Stimulated activated naive B cell treated with anti-CD40 and anti-IgM and Interleukin-4, amounts not matched to agents 10 μg/mL and 1 μg/mL and 100 μg/mL, for 72 hours (primary cell): ENCODE data around the gene MNT.
A peak's percentile ranks its signal among the peaks of the same experiment; 100 is the strongest.

Experiments
- ATAC-seq, 2 donors: fragments of 150-1000 bp; cut with Tn5 transposase; replicated peaks; 2 replicates each; pipeline ENCODE4 v1.10.0; 2021; ENCODE audit warnings: moderate library complexity in 1 of 2
- DNase-seq: peaks from one replicate; pipeline ENCODE4 v3.0.0; 2021
- H3K27ac Mint-ChIP-seq: one replicate; pipeline ENCODE4 v1.8.0; 2022; ENCODE audit warnings: mild to moderate bottlenecking, mixed read lengths
- H3K27me3 Mint-ChIP-seq, 2 donors: one replicate each; pipeline ENCODE4 v1.8.0; 2022; ENCODE audit warnings: mixed read lengths in 2 of 2
- H3K36me3 Mint-ChIP-seq, 2 donors: one replicate each; pipeline ENCODE4 v1.8.0; 2022; ENCODE audit warnings: mixed read lengths in 2 of 2, mild to moderate bottlenecking in 1 of 2
- H3K4me1 Mint-ChIP-seq, 2 donors: one replicate each; pipeline ENCODE4 v1.8.0; 2022; ENCODE audit warnings: mixed read lengths in 2 of 2, mild to moderate bottlenecking in 1 of 2
- H3K4me3 Mint-ChIP-seq, 2 donors: one replicate each; pipeline ENCODE4 v1.8.0; 2022; ENCODE audit warnings: mild to moderate bottlenecking in 2 of 2, mixed read lengths in 2 of 2, moderate library complexity in 1 of 2
- H3K9me3 Mint-ChIP-seq, 2 donors: one replicate each; pipeline ENCODE4 v1.8.0; 2022; ENCODE audit warnings: mixed read lengths in 2 of 2, mild to moderate bottlenecking in 1 of 2

Gene MNT

DNA sequence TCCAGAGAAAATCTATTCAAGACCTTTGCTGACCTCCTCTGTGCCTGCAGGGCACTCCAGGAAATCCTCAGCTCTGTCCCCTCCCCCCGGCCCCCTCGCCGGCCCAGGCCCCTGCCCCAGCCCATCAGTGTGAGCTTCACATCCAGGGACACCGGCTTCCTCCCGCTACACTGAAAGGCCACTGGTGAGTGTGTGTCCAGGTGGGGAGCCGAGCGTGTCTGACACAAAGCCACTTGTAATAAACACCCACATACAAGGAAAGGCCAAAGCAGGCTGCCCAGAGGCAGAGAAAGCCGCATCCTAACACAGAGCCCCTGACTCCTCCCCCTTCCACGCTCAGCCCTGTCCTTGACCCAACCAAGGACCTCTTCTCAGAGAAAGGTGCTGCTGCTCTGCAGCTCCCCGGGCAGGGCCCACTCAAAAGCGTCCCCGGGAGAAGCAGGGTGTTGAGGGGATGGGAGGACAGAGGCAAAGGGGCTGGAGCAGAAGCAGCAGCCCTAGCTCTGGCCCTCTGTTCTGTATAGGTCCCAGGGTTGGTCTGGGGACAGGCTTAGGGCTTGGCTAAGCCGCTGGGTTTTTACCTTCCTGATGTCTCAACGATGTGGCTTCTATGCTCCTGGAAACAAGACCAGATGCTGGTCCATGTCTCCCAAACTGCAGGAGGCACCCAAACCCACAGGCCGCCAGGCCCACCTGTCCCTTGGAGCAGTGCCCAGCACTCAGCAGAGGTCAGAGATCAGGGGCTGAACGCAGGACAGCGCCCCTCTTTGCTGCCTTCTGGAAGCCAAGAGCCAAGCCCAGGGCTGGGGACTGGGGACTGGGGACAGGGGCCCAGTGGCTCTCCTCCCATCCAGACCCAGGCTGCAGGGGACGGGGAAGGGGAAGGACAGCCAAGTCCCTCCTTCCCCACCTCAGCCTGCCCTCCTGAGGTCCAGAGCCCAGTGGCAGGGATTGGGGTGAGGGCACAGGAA, 15.3 kb downstream of the MNT start:
- DNase-seq (no peak), ATAC-seq (no peak)
- no peak overlapping the region for H3K4me3 Mint-ChIP-seq
- no peaks in the 10 kb centered on the region for H3K27me3 Mint-ChIP-seq
- peaks cover 13 to 23% of the 10 kb centered on the region in 2 donors for H3K36me3 Mint-ChIP-seq
- H3K4me1 Mint-ChIP-seq = peaks cover 14 to 33% of the 10 kb centered on the region in 2 donors
- no peak overlapping the region for H3K27ac Mint-ChIP-seq
- no peaks in the 10 kb centered on the region for H3K9me3 Mint-ChIP-seq

DNA sequence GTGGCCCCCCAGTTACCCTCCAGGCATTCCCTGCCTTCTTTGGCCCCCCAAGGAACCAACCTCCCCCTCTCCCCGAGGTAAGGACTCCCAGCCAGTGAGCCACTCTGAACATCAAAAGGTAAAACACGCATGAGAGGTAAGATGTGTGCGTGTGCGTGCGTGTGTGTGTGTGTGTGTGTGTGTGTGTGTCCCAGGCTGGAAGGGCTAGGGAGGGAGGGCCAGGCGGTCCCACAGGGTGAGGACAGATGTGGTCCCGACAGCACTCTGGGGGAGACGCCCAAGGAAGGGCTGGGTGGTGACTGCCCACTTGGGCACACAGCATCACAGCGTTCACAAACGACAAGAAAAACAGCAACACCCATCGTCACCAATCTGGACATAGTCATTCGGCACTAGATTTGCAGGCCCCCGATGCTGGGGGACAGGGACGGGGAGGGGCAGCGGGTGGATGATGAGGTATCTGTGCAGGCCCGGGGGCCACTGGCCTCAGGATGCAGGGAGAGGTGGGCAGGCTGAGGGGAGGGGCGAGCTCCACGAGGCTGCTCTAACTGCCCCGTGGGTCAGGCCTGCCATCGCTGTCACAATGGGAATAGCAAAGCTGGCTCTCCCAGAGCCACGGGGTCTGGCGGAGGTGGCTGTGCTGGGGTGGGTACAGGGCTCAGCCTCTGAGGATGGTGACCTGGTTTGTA, 16.3 kb downstream of the MNT start:
- Mint-ChIP-seq H3K36me3 (peaks cover 13 to 22% of the 10 kb centered on the region in 2 donors), H3K4me1 (peaks cover 13 to 24% of the 10 kb centered on the region in 2 donors), H3K9me3 (no peaks in the 10 kb centered on the region), H3K27ac (peak overlapping the region; percentile 51), H3K27me3 (no peaks in the 10 kb centered on the region), H3K4me3 (no peak overlapping the region)
- ATAC-seq = no peak
- DNase-seq = no peak

- H3K4me3 Mint-ChIP-seq = no peak overlapping the region
- no peak for DNase-seq
- no peak overlapping the region for H3K27ac Mint-ChIP-seq
Measured at GRCh38 chr17:2383628-2384167, 17.2 kb downstream of the MNT start.

GRCh38 chr17:2380950-2381649, 19.8 kb downstream of the MNT start:
- H3K9me3 Mint-ChIP-seq = no peaks in the 10 kb centered on the region
- peaks cover 14 to 20% of the 10 kb centered on the region in 2 donors for H3K36me3 Mint-ChIP-seq
- H3K4me1 Mint-ChIP-seq = peaks cover 2 to 5% of the 10 kb centered on the region in 2 donors
- no peak overlapping the region for H3K4me3 Mint-ChIP-seq
- no peak for DNase-seq
- H3K27me3 Mint-ChIP-seq = no peaks in the 10 kb centered on the region
- no peak overlapping the region for H3K27ac Mint-ChIP-seq
- no peak for ATAC-seq

More at GRCh38 chr17:2383628-2384167, 17.2 kb downstream of the MNT start:
- H3K36me3 Mint-ChIP-seq = peaks cover 13 to 19% of the 10 kb centered on the region in 2 donors
- H3K9me3 Mint-ChIP-seq = no peaks in the 10 kb centered on the region
- no peaks in the 10 kb centered on the region for H3K27me3 Mint-ChIP-seq
- peaks cover 8 to 15% of the 10 kb centered on the region in 2 donors for H3K4me1 Mint-ChIP-seq
- no peak for ATAC-seq

- ATAC-seq = no peak
- Mint-ChIP-seq H3K27ac (no peak overlapping the region), H3K36me3 (peaks cover 17 to 23% of the 10 kb centered on the region in 2 donors), H3K27me3 (no peaks in the 10 kb centered on the region), H3K9me3 (no peaks in the 10 kb centered on the region), H3K4me1 (peaks cover 2 to 5% of the 10 kb centered on the region in 2 donors), H3K4me3 (no peak overlapping the region)
- DNase-seq = no peak
Measured at GRCh38 chr17:2380226-2380922, 20.5 kb downstream of the MNT start.

GRCh38 chr17:2379489-2380225, 21.2 kb downstream of the MNT start:
- Mint-ChIP-seq H3K9me3 (no peaks in the 10 kb centered on the region), H3K36me3 (peaks cover 20 to 30% of the 10 kb centered on the region in 2 donors), H3K27me3 (no peaks in the 10 kb centered on the region), H3K27ac (no peak overlapping the region), H3K4me1 (peaks cover 2 to 5% of the 10 kb centered on the region in 2 donors), H3K4me3 (no peak overlapping the region)
- ATAC-seq (no peak), DNase-seq (no peak)

DNA sequence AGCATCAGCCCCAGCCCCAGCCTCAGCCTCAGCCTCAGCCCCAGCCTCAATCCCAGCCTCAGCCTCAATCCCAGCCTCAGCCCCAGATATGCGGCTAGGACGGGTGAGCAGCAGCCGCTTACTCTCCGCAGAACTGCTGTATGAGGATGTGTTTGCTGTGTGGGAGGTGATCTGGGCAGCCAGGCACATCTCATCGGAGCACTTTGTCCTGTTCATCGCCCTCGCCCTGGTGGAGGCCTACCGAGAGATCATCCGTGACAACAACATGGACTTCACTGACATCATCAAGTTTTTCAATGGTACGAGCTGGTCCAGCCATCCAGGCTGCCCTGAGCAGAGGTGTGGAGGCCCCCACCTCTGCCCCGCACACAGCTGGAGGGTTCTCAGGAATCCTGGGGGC, 22.0 kb downstream of the MNT start:
- no peak for DNase-seq
- Mint-ChIP-seq H3K9me3 (no peaks in the 10 kb centered on the region), H3K27me3 (no peaks in the 10 kb centered on the region), H3K36me3 (peaks cover 20 to 31% of the 10 kb centered on the region in 2 donors), H3K4me1 (peaks cover 2 to 5% of the 10 kb centered on the region in 2 donors), H3K4me3 (no peak overlapping the region), H3K27ac (no peak overlapping the region)
- no peak for ATAC-seq

DNA sequence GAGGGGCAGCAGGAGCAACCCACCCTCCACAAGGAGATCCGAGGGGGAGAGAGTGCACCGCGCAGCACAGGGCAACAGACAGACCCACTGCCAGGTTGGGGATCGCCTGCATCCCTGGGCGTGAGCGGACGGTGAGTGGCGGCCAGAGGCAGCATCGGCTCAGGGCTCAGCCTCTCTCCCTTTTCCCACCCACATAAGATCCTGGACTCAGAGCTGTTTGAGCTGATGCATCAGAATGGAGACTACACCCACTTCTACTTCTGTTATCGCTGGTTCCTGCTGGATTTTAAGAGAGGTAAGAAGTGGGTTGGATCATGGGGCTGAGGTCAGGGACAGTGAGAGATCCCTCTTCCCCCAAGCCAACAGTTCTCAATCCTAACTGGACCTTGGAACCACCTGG, 23.2 kb downstream of the MNT start:
- no peaks in the 10 kb centered on the region for H3K27me3 Mint-ChIP-seq
- H3K27ac Mint-ChIP-seq = no peak overlapping the region
- no peaks in the 10 kb centered on the region for H3K4me1 Mint-ChIP-seq
- no peaks in the 10 kb centered on the region for H3K9me3 Mint-ChIP-seq
- no peak overlapping the region for H3K4me3 Mint-ChIP-seq
- ATAC-seq = no peak
- H3K36me3 Mint-ChIP-seq = peaks cover 22 to 39% of the 10 kb centered on the region in 2 donors
- no peak for DNase-seq

DNA sequence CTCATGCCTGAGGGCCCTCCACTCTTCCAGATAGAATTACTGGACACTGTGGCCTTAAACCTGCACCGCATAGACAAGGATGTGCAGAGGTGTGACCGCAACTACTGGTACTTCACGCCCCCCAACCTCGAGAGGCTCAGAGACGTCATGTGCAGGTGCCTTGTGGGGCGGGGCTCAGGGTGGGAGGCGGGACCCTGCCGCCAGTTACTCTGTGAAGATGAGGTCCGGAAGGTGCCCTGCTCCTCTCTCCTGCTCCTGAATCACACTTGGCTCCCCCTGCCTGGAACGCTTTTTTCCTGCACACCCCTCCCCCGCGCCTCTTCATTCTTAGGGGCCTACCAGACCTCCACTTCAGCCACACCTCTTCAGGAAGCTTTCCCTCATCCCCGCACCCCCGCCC, 24.8 kb downstream of the MNT start:
- ATAC-seq = no peak
- H3K27ac Mint-ChIP-seq = no peak overlapping the region
- H3K36me3 Mint-ChIP-seq = peaks cover 26 to 46% of the 10 kb centered on the region in 2 donors
- H3K27me3 Mint-ChIP-seq = no peaks in the 10 kb centered on the region
- DNase-seq = no peak
- no peaks in the 10 kb centered on the region for H3K4me1 Mint-ChIP-seq
- no peak overlapping the region for H3K4me3 Mint-ChIP-seq
- no peaks in the 10 kb centered on the region for H3K9me3 Mint-ChIP-seq

DNA sequence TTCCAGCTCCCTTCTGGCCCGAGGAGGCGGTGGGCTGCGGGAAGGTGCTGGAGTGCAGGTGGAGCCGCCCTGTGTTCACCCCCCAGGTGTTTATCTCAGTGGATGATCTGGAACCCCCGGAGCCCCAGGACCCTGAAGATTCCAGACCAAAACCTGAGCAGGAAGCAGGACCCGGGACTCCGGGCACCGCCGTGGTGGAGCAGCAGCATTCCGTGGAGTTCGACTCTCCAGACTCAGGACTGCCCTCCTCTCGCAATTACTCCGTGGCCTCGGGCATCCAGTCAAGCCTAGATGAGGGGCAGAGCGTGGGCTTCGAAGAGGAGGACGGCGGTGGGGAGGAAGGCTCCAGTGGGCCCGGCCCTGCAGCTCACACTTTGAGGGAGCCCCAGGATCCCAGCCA, 25.5 kb downstream of the MNT start:
- Mint-ChIP-seq H3K27ac (no peak overlapping the region), H3K9me3 (no peaks in the 10 kb centered on the region), H3K4me3 (no peak overlapping the region), H3K4me1 (no peaks in the 10 kb centered on the region), H3K27me3 (no peaks in the 10 kb centered on the region), H3K36me3 (peaks cover 26 to 47% of the 10 kb centered on the region in 2 donors)
- ATAC-seq (no peak), DNase-seq (no peak)

- H3K27me3 Mint-ChIP-seq = no peaks in the 10 kb centered on the region
- DNase-seq = no peak
- no peak overlapping the region for H3K4me3 Mint-ChIP-seq
- no peak overlapping the region for H3K27ac Mint-ChIP-seq
- peaks cover 31 to 47% of the 10 kb centered on the region in 2 donors for H3K36me3 Mint-ChIP-seq
- ATAC-seq = no peak
- H3K9me3 Mint-ChIP-seq = no peaks in the 10 kb centered on the region
- H3K4me1 Mint-ChIP-seq = no peaks in the 10 kb centered on the region
Measured at GRCh38 chr17:2374549-2375285, 26.1 kb downstream of the MNT start.

DNA sequence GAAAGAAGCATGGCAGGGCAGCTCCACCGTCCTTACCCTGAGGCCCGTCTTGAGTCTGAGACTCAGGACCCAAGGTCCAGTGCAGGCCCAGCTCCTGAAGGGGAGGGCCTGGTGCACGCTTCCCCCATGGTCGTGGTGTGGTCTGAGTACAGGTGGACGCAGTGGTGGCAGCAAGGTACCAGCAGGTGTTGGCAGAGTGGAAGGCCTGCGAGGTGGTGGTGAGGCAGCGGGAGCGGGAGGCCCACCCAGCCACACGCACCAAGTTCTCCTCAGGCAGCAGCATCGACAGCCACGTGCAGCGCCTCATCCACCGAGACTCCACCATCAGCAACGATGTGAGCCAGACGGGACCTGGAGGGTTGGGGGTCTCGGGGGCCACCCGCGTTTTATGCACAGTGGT, 27.7 kb downstream of the MNT start:
- Mint-ChIP-seq H3K4me1 (no peaks in the 10 kb centered on the region), H3K27ac (no peak overlapping the region), H3K36me3 (peaks cover 29 to 43% of the 10 kb centered on the region in 2 donors), H3K9me3 (no peaks in the 10 kb centered on the region), H3K4me3 (no peak overlapping the region), H3K27me3 (no peaks in the 10 kb centered on the region)
- DNase-seq (no peak), ATAC-seq (no peak)

GRCh38 chr17:2372681-2373080, 28.2 kb downstream of the MNT start:
- Mint-ChIP-seq H3K36me3 (peaks cover 29 to 42% of the 10 kb centered on the region in 2 donors), H3K4me3 (no peak overlapping the region), H3K4me1 (no peaks in the 10 kb centered on the region), H3K9me3 (no peaks in the 10 kb centered on the region), H3K27me3 (no peaks in the 10 kb centered on the region), H3K27ac (no peak overlapping the region)
- DNase-seq (no peak), ATAC-seq (no peak)
